HG03139 (cell line): ENCODE data around the gene FKBP14.

Experiments used
- ATAC-seq: cut with Tn5 transposase; IDR thresholded peaks from one replicate; pipeline ENCODE4 v1.9.1; 2021; ENCODE audit not compliant: unreplicated experiment

FKBP14 gene

DNA sequence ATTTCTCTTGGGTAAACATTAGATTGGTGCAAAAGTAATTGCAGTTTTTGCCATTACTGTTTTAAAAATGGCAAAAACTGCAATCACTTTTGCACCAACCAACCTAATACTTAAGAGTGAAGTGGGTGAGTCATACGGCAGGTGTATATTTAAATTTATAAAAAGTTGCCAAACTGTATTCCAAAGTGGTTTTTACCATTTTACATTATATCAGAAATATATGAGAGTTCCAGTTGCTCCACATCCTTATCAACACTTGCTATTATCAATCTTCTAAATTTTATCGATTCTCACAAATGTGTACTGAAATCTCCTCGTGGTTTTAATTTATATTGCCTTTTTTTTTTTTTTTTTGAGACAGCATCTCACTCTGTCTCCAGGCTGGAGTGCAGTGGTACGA is 33.4 kb downstream of the FKBP14 start:
- ATAC-seq = no peak

DNA sequence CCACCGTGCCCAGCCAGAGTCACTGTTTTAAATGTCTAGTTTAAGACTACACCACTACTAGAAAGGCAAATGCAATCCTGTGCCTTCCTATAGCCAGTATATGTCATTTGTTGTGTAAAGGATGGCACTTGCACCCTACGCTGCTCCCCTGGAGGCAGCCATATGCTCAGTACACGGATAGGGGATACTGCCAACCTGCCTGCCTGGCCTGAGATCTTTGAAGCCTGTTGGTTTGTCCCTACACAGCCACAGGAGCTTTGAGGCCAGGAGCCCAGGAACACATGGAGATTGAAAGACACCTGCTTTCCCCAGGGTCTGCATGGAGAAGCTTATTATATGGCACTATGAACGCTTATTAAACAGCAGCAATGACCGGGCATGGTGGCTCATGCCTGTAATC is 34.6 kb downstream of the FKBP14 start:
- no peak for ATAC-seq

DNA sequence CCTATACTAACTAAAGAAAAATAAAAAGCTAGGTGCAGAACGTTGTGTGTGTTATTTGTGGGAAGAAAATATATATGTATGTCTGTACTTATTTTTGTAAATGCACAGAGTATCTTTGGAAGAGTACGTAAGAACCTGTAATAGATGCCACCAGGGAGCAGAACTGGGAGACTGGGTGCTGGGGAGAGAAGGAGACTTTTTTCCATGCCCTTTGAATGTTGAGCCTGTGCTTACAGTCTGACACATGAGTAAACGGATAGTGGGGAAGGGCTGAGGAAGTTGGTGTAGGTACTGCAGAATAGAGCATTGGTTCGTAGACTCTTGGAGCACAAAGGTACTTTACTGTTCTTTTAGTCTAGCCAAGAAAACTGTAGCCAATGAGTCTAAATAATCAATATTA is 35.6 kb downstream of the FKBP14 start:
- no peak for ATAC-seq

DNA sequence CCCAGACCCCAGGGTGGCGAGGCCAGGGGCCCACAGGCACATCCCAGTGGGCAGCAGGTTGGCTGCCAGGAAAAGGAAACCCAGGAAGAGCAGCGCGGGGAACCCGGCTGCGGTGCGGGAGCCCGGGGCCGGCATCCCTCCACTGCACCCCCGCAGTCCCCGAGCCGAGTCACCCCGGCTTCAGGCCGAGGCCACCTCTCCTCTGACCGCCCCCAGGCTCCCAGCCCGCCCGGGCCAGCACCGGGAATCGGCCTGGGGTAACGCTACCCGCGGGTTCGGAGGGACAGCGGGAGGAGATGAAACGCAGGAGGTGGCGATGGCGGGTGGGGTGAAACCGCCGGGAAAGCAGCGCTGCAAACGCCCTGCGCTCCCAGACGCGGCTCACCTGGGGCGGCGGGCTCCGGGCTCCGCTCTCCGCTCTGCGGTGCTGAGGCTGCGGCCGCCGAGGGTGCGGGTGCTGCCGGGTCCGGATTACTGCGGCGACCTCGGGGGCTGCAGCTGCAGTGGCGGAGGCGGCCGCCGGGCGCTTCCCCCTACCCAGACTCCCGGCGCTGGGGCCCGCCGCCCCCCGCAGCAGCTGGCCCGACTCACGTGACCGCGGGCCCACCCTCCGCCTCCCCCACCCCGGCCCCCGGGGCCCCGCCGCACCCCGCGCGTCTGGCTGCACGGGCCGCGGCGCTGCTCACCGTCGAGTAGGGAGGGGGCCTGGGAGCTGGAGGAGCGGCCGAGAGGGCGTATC is 37.1 kb downstream of the FKBP14 start, which contains the start of gene SCRN1:
Gene SCRN1, minus strand, starts transcription at position 545 of the 739 bp plus-strand sequence. CDS start 20,734 bp downstream, outside the sequence.
- ATAC-seq = no peak

DNA sequence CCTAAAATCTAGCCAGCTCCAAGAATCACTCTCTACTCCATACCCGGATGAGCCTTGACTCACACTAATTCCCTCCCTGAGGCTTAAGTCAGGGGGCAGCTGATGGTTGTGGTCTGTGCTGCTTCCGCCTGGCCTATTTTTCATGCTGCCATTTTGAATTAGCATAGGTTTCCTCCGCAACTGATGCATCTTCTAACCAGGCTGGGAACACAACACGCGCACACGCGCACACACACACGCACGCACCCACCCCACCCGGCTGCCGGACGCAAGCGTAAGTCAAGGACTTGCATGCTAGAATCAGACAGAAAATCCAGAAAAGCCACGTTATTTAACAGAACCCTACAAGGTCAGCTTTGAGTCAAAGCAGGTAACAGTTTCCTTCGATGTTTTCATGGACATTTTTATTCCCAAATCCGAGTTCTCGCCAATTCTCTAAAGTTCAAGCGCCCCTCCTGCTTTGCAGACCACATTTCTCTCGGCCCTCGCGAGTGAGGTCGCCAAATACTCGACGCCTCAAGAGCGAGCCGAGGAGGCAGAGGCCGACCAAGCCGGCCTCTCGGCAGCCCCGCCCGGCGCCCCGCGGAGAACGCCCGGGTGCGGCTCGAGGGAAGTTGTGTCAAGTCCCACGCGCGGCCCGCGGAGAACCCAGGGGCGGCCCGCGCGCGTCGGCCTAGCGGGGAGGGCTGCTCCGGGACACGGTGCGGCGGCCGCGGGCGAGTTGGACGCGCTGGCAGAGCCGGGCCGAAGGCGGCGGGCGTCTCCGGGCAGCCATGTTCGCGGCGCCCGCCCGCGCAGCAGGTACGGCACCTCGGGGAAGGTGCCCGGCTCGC is 37.9 kb downstream of the FKBP14 start:
- peak; percentile 42 for ATAC-seq

DNA sequence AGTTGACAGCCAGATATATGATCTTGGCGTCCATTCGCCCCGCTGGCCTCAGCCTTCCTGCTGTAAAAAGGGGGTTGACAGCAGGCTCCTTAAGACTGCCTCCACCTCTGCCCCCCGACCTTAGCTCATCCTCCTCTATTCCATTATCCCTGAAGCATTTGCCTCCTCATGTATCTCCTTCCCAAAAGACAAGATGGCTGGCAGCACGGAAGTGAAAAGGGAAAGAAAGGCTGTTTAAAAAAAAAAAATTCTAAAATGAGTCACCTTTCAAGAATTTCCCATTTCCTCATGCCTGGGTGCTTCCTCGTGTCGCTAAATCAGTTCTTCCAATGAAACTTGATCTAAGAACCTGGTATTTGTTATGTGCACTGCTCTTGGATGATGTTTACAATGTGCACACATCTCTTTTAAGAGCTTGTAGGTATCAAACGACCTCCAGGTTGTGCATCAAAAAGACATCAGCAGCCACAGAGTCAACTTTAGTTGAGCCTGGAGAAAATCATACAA is 38.6 kb downstream of the FKBP14 start:
- ATAC-seq = no peak

DNA sequence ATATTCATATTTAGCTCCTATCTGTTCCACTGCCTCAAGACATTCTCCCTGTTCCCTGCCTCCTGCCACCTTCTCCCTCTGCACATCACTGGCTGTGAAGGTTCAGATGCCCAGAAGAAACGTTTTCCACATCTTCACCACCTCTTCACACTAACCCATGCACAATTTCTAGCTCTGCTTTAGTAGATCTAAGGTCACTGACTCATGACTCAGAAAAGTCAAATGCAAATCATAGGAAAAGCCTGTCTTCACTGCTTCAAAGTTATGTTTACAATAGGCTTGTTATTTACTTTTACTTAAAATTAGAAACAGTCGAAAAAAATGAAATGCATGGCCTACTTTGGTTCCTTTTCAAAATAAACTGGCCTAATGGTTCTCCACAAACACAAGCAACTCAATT is 39.4 kb downstream of the FKBP14 start:
- ATAC-seq = no peak

DNA sequence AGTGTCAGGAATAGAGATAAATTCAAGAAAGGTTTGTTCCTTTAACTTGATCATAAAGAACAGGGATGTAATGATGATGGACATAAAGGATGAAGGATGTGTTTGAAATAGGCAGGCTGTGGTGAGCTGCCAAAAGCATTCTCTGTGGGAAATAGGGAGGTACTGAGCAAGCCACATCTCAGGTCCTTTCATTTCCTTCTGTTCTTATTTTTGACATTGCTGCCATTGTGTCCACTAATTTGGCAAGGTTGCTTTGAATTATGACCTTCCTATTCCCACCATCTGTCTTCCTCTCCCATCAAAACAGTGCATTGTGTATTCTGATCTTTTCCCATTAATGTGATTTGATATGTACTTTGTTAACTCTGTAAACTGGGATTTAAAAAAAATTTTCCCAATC is 46.4 kb downstream of the FKBP14 start:
- ATAC-seq = no peak

DNA sequence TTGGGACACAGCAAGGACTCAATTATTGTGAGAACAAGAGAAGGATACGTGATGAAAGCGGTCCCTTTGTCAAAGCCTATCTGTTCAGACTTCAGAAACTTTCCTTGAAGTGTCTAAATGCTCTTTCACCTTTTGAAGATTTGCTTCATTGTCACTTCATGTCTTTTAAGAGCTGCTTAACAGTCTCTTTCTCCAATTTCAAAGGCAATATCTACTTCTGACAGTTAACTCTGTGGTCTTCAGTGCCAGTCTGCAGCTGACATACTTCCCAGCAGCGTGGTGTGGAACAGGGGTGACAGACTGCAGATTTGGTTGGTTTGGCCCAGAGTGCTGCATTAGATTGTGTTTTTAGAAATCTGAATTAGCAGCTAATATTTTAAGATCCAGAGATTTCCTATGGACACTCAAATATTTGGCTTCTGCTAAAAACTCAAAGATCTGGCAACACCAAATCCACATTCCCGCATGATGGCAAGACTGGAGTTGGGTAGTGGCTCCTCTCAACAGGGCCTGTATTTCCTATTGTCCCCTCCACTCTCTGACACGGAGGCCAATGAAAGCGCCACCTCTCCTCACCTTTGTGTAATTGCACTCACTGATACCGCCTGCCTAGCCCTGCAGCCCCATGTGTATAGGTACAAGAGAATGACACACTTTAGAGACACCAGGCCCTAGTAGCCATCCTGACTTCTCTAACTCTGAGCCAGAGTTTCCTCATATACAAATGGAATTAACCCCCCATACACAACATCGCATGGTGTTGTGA is 48.4 kb downstream of the FKBP14 start:
- ATAC-seq = no peak

DNA sequence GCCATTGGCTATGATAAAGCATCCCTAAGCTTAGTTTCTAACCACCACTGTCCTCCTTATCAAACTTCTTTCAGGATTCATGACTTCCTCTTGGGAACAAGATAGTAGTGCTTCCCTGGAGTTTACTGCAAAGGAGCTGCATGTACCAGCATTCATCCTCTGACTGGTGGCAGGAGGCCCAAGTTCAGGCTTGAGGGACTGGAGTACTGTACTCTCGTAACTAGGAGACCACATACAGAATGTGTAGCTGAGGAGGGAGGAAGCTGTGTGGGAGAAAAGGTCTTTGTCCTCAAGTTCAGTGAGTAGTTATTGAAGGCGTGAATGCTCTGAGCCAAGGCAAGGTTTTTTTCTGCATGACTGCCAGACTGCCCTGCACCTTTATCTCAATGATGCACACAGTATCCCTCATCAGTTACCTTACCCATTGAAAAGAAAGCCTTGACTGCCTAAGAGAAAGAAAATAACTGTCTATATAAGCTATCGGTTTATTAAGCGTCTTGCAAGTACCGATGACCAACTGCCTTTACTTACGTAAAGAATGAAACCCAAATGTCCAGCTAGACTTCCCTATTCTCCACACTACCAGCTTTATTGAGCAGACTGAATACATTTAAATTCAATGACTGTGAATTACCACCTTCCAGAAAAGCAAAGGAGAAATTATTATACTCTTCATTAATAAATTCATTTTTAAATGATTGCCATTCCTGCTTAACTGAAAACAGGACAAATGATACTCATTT is 49.7 kb downstream of the FKBP14 start:
- ATAC-seq = no peak

DNA sequence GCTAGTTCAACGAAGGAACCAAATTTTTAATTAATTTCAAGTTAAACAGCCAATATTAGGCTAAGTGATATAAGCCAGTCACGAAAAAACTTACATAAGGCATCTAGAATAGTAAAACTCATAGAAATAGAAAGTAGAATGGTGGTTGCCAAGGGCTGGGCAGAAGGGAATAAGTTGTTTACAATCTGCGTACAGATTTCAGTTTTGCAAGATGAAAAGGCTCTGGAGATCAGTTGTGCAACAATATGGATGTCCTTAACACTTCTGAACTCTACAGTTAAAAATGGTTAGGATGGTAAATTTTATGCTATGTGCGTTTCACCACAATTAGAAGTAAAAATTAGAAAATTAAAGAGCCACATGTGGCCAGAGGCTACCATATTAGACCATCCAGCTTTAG is 50.2 kb downstream of the FKBP14 start:
- no peak for ATAC-seq

DNA sequence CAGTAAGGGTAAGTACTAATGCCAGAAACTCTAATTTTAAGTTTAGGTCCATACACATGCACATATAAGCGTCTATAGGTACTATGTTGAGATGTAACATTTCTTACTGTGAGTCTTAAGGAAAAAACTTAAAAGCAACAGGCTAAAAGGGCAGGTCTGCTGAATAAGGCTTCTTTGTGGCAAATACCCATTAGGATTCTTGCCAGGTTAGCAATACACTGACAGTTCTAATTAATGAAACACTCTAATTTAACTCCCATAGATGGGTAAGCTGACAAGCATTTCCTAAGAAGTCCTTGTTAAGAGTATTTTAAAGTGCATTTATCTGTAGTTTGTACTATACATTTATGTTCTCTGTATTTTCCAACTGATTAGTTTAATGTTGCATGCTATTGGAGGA is 50.9 kb downstream of the FKBP14 start:
- ATAC-seq = no peak

DNA sequence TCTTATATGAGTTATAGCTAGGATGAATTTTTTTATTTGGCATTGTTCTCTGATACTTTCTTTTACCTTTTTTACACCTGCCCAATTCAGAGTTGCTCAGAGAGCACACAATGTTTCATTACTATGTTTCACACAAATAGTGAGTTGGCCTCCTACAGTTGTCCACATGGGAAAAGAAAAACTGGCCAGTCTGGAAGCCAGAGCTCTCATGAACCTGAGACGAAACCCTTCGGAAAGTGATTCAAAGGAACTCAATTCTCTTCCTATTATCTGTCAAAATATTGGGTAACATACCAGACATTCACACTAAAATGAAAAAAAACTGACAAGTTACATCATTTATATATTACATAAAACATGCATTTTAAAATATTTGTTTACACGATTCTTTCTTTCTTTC is 52.2 kb downstream of the FKBP14 start:
- no peak for ATAC-seq

DNA sequence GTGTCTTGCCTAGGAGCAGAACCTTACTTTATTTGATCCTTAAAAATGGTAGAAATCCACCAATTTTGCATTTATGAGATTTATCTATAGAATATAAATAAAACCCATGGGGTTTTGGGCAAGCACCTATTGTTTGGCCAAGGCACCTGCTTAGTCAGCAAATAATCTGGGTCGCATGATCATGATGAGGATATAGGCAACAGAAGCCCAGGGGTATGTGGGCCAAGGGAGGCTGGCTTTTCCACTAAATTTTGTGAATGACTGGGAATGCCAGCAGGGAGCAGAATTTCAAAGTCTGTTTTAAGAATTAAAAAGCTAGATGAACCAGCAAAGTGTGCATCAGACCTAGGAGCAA is 54.2 kb downstream of the FKBP14 start:
- no peak for ATAC-seq

DNA sequence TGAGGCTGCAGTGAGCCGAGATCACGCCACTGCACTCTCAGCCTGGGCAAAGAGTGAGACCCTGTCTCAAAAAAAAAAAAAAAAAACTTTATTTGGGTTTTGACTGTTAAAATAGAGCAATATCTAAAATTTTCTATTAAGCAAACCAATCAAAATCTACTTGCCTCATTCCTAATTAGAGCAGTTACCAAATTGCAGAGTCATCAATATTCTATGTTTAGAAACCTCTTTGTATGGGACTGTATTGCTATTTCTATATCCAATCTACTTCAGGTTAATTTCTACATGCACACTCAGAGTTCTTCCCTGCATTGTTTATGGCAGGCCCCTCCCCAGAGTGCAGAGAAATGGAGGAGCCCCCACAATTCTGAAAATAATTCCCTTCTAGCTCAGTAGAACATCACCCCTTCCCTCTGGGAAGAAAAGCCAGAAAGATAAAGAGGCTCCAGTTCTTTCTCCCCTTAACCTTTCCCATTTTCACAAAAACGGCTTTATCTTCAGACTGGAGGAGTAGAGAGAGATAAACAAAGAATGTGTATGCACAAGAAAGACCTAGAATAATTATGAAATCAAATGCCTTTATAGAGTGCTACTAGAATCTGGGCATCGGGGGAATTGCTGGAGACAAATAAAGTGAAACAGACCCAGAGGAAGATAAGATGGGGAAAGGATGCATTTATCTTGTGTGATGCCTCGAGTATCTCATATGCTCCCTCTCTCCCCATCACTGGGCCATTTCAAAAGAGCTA is 54.8 kb downstream of the FKBP14 start:
- no peak for ATAC-seq

DNA sequence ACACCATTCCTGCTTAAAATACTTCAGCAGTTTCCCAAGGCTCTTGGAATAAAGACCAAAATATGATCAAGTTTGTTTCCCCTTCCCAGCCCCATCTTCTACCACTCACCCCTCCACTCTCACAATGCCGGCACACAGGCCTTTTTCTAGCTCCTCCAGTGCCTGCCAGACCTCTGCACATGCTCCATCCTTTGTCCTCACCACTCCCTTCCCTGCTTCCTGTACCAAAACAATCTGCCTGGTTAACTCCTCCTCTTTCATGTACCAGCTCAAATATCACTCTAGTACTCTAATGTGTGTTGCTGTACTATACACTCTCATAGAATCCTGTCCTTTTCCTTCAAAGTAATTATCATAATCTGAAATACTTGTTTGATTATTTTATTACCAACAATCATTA is 56.3 kb downstream of the FKBP14 start:
- no peak for ATAC-seq

DNA sequence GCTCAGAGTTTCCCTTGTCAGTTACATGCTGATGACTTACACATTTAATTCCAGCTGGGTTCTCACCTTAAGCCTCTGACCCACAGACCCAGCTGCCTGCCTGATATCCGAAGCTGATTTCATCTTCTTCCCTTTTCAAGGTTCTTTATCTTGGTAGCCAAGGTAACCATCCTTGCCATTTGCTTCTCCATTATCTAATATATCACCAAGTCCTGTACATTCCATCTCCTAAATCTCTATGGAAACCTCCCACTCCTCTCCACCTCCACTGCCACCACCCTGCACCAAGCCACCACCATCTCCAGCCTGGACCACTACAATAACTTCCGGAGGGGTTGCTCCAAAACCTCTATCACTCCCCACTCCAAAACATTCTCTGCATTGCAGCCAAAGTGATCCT is 56.8 kb downstream of the FKBP14 start:
- ATAC-seq = no peak

DNA sequence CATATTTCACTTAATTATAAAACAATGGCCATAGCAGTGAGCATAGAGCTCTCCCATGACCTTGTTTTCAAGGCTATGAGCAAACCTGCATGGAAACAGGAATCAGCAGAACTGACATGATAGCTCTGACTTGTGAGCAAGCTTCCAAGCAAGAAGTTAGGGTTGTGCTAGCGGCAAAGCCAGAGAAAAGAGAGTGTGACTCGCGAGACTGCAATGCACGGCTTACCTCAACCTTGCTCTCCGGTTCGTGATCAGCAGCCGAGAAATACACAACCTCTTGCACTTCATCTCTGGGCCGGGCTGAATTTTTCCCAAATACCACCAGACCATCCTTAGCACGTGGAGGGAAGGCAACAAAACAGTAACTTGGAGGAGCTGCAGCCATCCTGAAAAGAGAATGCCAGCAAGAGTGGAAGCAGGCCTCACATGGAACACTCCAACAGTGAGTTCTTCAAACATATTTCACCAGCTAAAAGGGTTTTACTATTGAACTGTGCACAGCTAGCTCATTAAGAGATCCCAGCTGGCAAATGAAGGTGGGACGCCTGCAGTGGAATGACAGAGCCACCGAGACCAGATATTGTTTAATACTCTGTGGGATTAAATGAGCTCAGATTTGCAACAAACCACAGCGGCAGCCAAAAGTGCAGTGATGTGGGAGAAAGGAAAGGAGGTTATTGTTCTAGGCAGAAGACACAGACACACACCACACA is 57.7 kb downstream of the FKBP14 start:
- no peak for ATAC-seq

DNA sequence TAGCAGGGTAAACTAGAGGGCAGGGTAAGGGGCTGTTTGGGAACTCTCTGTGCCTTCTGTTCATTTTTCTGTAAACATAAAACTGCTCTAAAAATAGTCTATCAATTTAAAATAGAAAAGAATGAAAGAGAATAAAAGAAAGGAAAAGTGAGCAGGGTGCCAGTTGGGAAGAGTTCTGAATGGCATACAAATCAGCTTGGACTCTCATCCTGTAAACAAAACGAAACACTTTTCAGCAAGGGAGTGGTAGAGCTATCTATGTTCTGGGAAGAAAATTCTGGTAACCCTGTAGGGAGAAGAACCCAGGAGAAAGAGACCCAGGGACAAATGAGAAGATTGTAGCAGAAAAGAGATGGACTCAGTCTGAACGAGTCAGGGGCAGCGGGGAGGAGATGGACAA is 61.5 kb downstream of the FKBP14 start:
- no peak for ATAC-seq
